GM15510 (cell line): ENCODE data around the gene SPN.

Experiments used
- POLR2A ChIP-seq: IDR thresholded peaks from 3 replicates; pipeline ENCODE4 v1.6.1; 2011; ENCODE audit warnings: borderline replicate concordance; ENCODE audit not compliant: insufficient read length; ENCODE audit errors: extremely low read depth

Gene SPN

GRCh38 chr16:29680180-29680598 lies 17.1 kb downstream of the SPN start:
- TF ChIP-seq POLR2A = no peak

- no peak for TF ChIP-seq POLR2A
Measured at GRCh38 chr16:29683543-29684090, 20.6 kb downstream of the SPN start.

GRCh38 chr16:29684679-29685078 lies 21.6 kb downstream of the SPN start:
- no peak for TF ChIP-seq POLR2A

GRCh38 chr16:29686740-29687332 lies 23.8 kb downstream of the SPN start:
- no peak for TF ChIP-seq POLR2A

GRCh38 chr16:29687755-29688154 lies 24.7 kb downstream of the SPN start:
- no peak for TF ChIP-seq POLR2A

- no peak for TF ChIP-seq POLR2A
Measured at GRCh38 chr16:29688172-29688571, 25.1 kb downstream of the SPN start.

GRCh38 chr16:29694384-29695195 lies 31.5 kb downstream of the SPN start:
- no peak for TF ChIP-seq POLR2A

- TF ChIP-seq POLR2A = no peak
Measured at GRCh38 chr16:29696881-29697331, 33.9 kb downstream of the SPN start.

GRCh38 chr16:29697391-29697790 lies 34.3 kb downstream of the SPN start:
- TF ChIP-seq POLR2A = no peak

- no peak for TF ChIP-seq POLR2A
Measured at GRCh38 chr16:29698042-29698441, 35.0 kb downstream of the SPN start.

- TF ChIP-seq POLR2A = no peak
Measured at GRCh38 chr16:29698484-29699323, 35.7 kb downstream of the SPN start.

GRCh38 chr16:29699324-29700219 lies 36.5 kb downstream of the SPN start:
- TF ChIP-seq POLR2A = no peak

GRCh38 chr16:29700253-29700987 lies 37.4 kb downstream of the SPN start:
- no peak for TF ChIP-seq POLR2A
